Naive thymus-derived CD8-positive, alpha-beta T cell (primary cell): ENCODE results near the gene SLC49A4. TPM values are rescaled to one million over a fixed set of nuclear protein-coding genes. Genes with fewer than 3 reads are reported as not detected.
A peak's percentile ranks its signal among the peaks of the same experiment; 100 is the strongest.
"Not testable (repeated sequence)": the region's sequence is repeated elsewhere in the genome, so short reads cannot be mapped to it uniquely, and the experiment has no call there.

Experiments used
- ATAC-seq, 2 donors: fragments of 150-1000 bp; cut with Tn5 transposase in 1 of 2; sonication (Bioruptor Pico), chemical (Tn5 transposase) in 1 of 2; 1 replicate in 1 of 2; 2 replicates in 1 of 2; pipeline ENCODE4 v1.10.0; 2021; ENCODE audit warnings: mild to moderate bottlenecking in 2 of 2, moderate library complexity in 2 of 2
- POLR2A ChIA-PET: fragments of 350-600 bp; sonication (Branson Sonifier 250); formaldehyde crosslinking; loops from one replicate; lab custom pipeline; 2021; ENCODE audit warnings: antibody characterized with exemption; lab: Charles Lee
- DNase-seq, 10 donors: peaks; one replicate each; pipeline versions ENCODE4 v3.0.0 to v3.0.0-alpha.2; 2020 to 2022
- H3K27ac Mint-ChIP-seq, 10 donors: one replicate each; pipeline ENCODE4 v1.8.0; 2020 to 2022; ENCODE audit warnings: mild to moderate bottlenecking in 10 of 10, mixed read lengths in 10 of 10, moderate library complexity in 4 of 10, inconsistent platforms in 1 of 10
- H3K27me3 Mint-ChIP-seq, 5 donors: one replicate each; pipeline ENCODE4 v1.8.0; 2021 to 2022; ENCODE audit warnings: mixed read lengths in 5 of 5
- H3K36me3 Mint-ChIP-seq, 3 donors: one replicate each; pipeline ENCODE4 v1.8.0; 2020 to 2022; ENCODE audit warnings: mixed read lengths in 3 of 3, mild to moderate bottlenecking in 2 of 3, inconsistent platforms in 1 of 3
- H3K4me1 Mint-ChIP-seq, 4 donors: one replicate each; pipeline ENCODE4 v1.8.0; 2021 to 2022; ENCODE audit warnings: mixed read lengths in 4 of 4
- H3K4me3 Mint-ChIP-seq, 10 donors: one replicate each; pipeline ENCODE4 v1.8.0; 2020 to 2022; ENCODE audit warnings: mild to moderate bottlenecking in 10 of 10, mixed read lengths in 10 of 10, moderate library complexity in 6 of 10, inconsistent platforms in 1 of 10
- H3K9me3 Mint-ChIP-seq, 9 donors: one replicate each; pipeline ENCODE4 v1.8.0; 2020 to 2022; ENCODE audit warnings: mixed read lengths in 9 of 9, mild to moderate bottlenecking in 3 of 9, inconsistent platforms in 1 of 9, moderate library complexity in 1 of 9
- polyA plus RNA-seq, 3 donors: library from polyadenylated mRNA; unstranded; fragments of 300-500 nt; fragmentation: Illumina TruSeq; gene quantifications; one replicate each; pipeline ENCODE4 v1.2.3, GENCODE V29; 2021
- total RNA-seq, 8 experiments: library from RNA in 2 of 8; stranded (reverse) in 2 of 8; gene quantifications; one replicate each; pipeline ENCODE4 v1.2.3 and lab custom pipeline; 2021 to 2026

SLC49A4 gene, protein sequence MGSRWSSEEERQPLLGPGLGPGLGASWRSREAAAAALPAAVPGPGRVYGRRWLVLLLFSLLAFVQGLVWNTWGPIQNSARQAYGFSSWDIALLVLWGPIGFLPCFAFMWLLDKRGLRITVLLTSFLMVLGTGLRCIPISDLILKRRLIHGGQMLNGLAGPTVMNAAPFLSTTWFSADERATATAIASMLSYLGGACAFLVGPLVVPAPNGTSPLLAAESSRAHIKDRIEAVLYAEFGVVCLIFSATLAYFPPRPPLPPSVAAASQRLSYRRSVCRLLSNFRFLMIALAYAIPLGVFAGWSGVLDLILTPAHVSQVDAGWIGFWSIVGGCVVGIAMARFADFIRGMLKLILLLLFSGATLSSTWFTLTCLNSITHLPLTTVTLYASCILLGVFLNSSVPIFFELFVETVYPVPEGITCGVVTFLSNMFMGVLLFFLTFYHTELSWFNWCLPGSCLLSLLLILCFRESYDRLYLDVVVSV
- total RNA-seq, result 1 to 10 TPM; 7.5 to 8.7 TPM
- 1 to 10 TPM; 1.3 to 2.5 (median 1.8) TPM for polyA plus RNA-seq
- 3.9 to 17.7 (median 10.2) reads per million in 6 experiments for total RNA-seq (lab: John Stamatoyannopoulos, UW)

DNA sequence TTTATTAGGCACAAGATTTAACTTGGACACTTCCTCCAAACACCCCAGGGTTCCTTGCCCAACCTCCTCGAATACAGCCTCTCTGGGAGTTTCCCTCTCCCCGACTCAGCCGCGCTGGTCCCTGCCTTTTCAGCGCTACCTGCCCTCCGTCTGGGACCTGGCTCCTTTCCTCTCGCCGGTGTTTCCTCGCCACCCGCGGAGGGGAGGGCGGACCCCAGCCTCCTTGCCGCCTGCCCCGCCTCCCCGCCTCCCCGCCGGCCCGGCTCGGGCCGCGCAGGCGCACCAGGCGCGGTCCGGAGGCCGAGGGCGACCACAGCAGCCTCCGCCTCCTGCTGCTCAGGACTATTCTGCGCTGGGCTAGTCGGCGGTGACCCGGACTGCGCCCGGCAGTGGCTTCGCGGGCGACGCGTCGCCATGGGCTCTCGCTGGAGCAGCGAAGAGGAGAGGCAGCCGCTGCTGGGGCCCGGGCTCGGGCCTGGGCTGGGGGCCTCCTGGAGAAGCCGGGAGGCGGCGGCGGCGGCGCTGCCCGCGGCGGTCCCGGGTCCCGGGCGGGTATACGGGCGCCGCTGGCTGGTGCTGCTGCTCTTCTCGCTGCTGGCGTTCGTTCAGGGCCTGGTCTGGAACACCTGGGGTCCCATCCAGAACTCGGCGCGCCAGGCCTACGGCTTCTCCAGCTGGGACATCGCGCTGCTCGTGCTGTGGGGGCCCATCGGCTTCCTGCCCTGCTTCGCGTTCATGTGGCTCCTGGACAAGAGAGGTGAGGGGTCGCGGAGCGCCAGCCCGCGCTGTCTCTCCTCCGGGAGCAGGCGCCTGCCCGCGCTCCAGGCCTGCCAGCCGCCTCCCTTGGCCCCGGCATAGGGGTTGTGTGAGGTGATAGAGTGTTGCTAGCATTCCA lies at the start of gene SLC49A4:
Gene SLC49A4, plus strand, starts transcription at position 291 of the 895 bp plus-strand sequence. Its CDS starts 124 bp downstream, at position 415.
- peak; percentile 54 to 61 for ATAC-seq
- H3K4me1 Mint-ChIP-seq, result peaks cover 17 to 35% (median 27%) of the 10 kb centered on the region in 4 donors
- peak within 1 kb of the TSS; percentile 69 to 97 (median 88) for H3K4me3 Mint-ChIP-seq
- H3K9me3 Mint-ChIP-seq, result no peaks in the 10 kb centered on the region
- no peaks in the 10 kb centered on the region for H3K36me3 Mint-ChIP-seq
- POLR2A ChIA-PET, result no interaction called here
- H3K27me3 Mint-ChIP-seq, result no peaks in the 10 kb centered on the region
- H3K27ac Mint-ChIP-seq, result peak within 1 kb of the TSS in 9 of 10 donors; percentile 13 to 99 (median 95)
- DNase-seq, result peak; percentile 43 to 82 (median 66)

DNA sequence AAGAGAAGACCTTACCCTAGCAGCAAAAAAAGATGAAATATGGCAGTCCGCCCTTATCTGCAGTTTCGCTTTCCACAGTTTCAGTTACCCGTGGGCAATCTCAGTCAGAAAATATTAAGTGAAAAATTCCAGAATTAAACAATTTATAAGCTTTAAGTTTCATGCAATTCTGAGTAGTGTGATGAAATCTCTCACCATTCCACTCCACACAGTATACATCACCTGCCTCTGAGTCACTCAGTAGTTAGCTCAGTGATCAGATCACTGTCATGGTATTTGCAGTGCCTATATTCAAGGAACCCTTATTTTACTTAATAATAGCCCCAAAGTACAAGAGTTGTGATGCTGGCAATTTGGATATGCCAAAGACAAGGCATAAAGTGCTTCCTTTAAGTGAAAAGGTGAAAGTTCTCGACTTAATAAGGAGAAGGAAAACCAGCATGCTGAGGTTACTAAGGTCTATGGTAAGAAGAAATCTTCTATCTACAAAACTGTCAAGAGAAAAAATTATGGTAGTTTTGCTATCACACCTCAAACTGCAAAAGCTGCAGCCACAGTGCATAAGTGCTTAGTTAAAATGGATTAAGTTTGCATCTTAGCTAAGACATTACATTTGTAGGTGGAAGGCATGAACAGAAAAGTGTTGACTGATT lies 49.4 kb upstream of the SLC49A4 start:
- Mint-ChIP-seq H3K4me3 (no peak overlapping the region), H3K9me3 (peaks cover 0 to 4% (median 0%) of the 10 kb centered on the region in 9 donors), H3K4me1 (peaks cover 0 to 3% (median 0%) of the 10 kb centered on the region in 4 donors), H3K27ac (no peak overlapping the region), H3K27me3 (no peaks in the 10 kb centered on the region), H3K36me3 (peaks cover 34 to 55% (median 46%) of the 10 kb centered on the region in 3 donors)
- DNase-seq (no peak), ATAC-seq (no peak)
- POLR2A ChIA-PET, result no interaction called here

DNA sequence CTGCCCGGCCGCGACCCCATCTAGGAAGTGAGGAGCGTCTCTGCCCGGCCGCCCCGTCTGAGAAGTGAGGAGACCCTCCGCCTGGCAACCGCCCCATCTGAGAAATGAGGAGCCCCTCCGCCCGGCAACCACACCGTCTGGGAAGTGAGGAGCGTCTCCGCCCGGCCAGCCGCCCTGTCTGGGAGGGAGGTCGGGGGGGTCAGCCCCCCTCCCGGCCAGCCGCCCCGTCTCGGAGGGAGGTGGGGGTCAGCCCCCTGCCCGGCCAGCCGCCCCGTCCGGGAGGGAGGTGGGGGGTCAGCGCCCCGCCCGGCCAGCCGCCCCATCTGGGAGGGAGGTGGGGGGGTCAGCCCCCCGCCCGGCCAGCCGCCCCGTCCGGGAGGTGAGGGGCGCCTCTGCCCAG lies 47.6 kb upstream of the SLC49A4 start:
- H3K4me3 Mint-ChIP-seq, H3K4me1 Mint-ChIP-seq, DNase-seq, POLR2A ChIA-PET, H3K27ac Mint-ChIP-seq, ATAC-seq, H3K27me3 Mint-ChIP-seq, H3K9me3 Mint-ChIP-seq: not testable (repeated sequence)
- peaks cover 24 to 60% (median 44%) of the 10 kb centered on the region in 3 donors for H3K36me3 Mint-ChIP-seq

DNA sequence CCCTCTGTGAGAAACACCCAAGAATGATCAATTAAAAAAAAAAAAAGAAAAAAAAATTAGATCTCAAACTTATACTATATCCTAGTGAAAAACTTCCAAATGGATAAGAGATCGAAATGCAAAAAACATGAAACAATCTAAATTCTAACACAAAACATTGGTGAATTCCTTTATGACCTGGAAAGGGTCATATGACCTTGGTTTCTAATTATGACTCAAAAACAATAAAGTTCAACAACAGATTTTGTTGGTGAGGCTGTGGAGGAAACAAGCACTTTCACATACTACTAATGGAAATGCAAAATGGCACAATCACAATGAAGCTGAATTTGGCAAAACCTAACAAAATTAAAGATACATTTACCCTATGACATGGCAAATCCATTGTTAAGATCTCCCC lies 46.5 kb upstream of the SLC49A4 start:
- DNase-seq, result no peak
- ATAC-seq, result no peak
- H3K36me3 Mint-ChIP-seq, result peaks cover 24 to 60% (median 39%) of the 10 kb centered on the region in 3 donors
- no peaks in the 10 kb centered on the region for H3K27me3 Mint-ChIP-seq
- no peak overlapping the region for H3K27ac Mint-ChIP-seq
- no peaks in the 10 kb centered on the region for H3K9me3 Mint-ChIP-seq
- POLR2A ChIA-PET, result no interaction called here
- H3K4me1 Mint-ChIP-seq, result peaks cover 0 to 2% (median 0%) of the 10 kb centered on the region in 4 donors
- no peak overlapping the region for H3K4me3 Mint-ChIP-seq

DNA sequence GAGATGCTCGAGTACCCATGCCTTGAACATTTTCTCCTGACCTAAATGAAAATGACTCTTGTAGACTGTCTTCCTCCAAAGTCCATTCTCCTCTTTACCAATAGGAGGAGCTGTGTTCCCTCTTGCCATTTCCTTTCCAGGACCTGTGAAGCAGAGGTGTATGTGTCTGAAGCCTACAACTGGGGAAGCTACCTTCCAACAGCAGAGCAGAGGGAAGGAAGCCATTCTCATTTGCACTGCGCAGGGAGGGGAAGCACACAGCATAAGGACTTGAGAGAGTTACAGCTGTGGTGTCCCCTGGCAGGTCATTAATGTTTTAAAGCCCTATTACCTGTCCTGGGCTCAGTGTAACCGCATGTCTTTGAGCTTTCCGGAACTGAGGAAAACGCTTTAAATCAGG lies 39.9 kb upstream of the SLC49A4 start:
- POLR2A ChIA-PET, result interaction anchor here (0.7 to 1.1 kb wide), 2 partner anchors 34 to 274 kb away, joined by 3 to 5 read pairs; no protein-coding TSS in a partner anchor
- H3K36me3 Mint-ChIP-seq, result peaks cover 24 to 76% (median 30%) of the 10 kb centered on the region in 3 donors
- DNase-seq (peak in 5 of 10 donors; percentile 8 to 54 (median 40)), ATAC-seq (peak; percentile 75)
- no peaks in the 10 kb centered on the region for H3K27me3 Mint-ChIP-seq
- H3K9me3 Mint-ChIP-seq, result no peaks in the 10 kb centered on the region
- peaks cover 0 to 6% (median 3%) of the 10 kb centered on the region in 4 donors for H3K4me1 Mint-ChIP-seq
- H3K27ac Mint-ChIP-seq, result peak overlapping the region in 1 of 10 donors; percentile 51
- H3K4me3 Mint-ChIP-seq, result no peak overlapping the region

DNA sequence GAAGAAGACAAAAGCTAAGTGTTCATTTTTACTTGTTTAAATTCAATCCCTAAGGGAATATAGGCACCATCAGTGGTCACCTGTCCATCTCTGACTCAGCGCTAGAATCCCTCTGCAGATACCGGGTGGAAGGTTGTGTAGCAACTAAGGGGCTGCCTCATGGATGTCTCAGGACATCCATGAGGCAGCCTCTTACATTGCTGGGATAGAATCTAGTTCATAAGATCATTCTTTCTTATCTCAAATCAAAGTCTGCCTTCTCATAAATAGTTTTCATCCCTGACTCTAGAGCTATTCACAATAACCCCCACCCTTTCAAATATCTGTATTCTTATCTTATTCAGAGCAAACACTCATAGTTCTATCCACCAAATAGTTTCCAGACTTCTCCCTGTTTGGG lies 39.4 kb upstream of the SLC49A4 start:
- Mint-ChIP-seq H3K27ac (no peak overlapping the region), H3K4me3 (no peak overlapping the region), H3K27me3 (no peaks in the 10 kb centered on the region), H3K4me1 (peaks cover 0 to 6% (median 3%) of the 10 kb centered on the region in 4 donors), H3K9me3 (no peaks in the 10 kb centered on the region), H3K36me3 (peaks cover 24 to 77% (median 30%) of the 10 kb centered on the region in 3 donors)
- ATAC-seq, result no peak
- no peak for DNase-seq
- POLR2A ChIA-PET, result interaction anchor here (0.7 to 1.1 kb wide), 2 partner anchors 34 to 273 kb away, joined by 3 to 5 read pairs; no protein-coding TSS in a partner anchor

DNA sequence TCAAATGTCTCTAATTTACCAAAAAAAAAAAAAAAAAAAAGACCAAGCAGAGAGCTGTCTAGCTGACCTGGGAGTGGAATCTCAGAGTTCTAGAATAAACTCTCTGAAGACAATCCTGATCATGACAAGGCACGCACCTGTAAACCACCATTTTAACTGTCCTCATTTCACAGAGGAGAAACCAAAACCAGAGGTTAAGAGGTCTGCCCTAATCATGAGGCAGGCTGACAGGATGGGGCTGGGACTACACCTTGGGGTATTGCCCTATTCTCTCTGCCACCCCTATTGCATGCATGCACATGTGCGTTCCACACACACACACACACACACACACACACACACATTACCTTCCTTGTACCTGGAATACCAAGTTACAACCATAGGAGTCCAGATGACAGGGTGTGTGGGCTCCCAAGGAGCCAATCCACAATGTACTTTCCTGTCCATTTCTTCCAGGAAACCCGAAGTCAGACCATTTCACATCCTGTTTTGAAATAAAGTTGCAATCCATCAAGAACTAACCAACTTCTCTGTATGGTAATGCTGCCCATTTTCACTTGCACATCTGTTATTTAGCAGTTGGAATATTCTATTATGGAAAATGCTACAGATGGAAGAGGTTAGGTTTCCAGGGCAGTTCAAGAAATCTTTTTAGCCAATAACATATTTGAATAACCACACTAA lies 35.9 kb upstream of the SLC49A4 start:
- Mint-ChIP-seq H3K36me3 (peaks cover 9 to 62% (median 14%) of the 10 kb centered on the region in 3 donors), H3K9me3 (no peaks in the 10 kb centered on the region), H3K4me3 (no peak overlapping the region), H3K27ac (peak overlapping the region in 1 of 10 donors; percentile 1), H3K27me3 (no peaks in the 10 kb centered on the region), H3K4me1 (peaks cover 0 to 14% (median 7%) of the 10 kb centered on the region in 4 donors)
- DNase-seq, result no peak
- ATAC-seq, result no peak
- POLR2A ChIA-PET, result interaction anchor here (0.6 kb wide), 1 partner anchor 96 kb away, joined by 5 read pairs; no protein-coding TSS in a partner anchor

DNA sequence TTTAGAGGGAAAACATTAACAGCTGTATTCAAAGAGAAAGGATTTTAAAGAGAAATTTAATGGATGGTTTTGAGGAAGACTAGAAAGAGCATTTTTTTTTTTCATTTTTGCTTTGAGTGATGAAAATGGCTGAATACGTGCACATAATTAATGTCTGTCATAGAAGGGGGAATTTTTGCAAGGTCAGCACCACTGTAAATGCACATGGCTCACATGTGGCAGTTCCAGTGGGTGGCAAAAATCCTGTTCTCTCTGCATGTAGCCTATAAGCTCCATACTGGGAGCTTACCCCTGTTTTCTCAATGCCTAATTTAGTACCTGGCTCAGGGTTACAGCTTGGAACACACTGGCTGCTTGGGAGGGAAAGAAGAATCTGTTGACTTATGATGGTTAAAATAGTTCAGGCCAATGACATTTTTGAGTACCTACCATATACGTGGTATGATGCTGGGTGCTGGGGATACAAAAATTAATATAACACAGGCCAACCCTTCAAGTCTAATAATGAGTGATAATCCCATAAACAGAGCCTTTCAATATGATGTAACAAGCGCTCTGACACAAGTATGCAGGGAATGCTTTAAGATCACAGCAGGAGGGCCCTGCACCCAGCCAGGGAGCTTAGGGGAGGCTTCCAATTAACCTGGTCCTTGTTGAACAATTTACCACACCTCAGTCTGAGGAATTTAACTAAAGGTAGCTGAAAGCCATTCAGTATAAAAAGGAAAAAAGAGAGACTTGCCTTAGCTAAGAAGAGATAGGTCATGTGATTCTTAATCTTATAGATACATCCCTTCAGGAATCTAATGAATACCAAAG lies 34.2 kb upstream of the SLC49A4 start:
- no peak for DNase-seq
- peaks cover 0 to 14% (median 6%) of the 10 kb centered on the region in 4 donors for H3K4me1 Mint-ChIP-seq

DNA sequence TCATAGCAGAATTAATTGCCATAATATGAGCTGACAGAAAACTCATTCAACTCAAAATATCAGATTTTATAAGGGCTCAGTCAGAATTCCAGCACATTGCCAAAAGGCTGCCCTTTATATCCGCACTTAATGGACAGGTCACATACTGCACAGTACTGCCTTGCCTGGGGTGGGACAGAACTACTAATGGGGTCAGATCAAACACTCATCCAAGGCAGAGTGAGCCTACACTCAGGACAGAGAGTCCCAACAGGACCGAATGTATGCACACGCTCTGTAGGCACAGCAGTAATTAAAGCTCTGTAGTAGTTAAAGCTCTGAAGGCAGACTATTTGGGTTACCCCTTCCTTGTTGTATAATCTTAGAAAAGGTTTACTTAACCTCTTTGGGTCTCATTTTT lies 28.4 kb upstream of the SLC49A4 start:
- H3K27ac Mint-ChIP-seq, result no peak overlapping the region
- H3K27me3 Mint-ChIP-seq, result no peaks in the 10 kb centered on the region
- ATAC-seq, result no peak
- H3K36me3 Mint-ChIP-seq, result peaks cover 0 to 66% (median 38%) of the 10 kb centered on the region in 3 donors
- no peak for DNase-seq
- H3K4me3 Mint-ChIP-seq, result no peak overlapping the region
- peaks cover 0 to 9% (median 3%) of the 10 kb centered on the region in 4 donors for H3K4me1 Mint-ChIP-seq
- H3K9me3 Mint-ChIP-seq, result no peaks in the 10 kb centered on the region
- POLR2A ChIA-PET, result interaction anchor here (0.9 kb wide), 1 partner anchor 27 kb away, joined by 3 read pairs; the partner anchor contains the start of gene HSPBAP1

More for the DNA sequence above, 34.2 kb upstream of the SLC49A4 start:
- no peaks in the 10 kb centered on the region for H3K27me3 Mint-ChIP-seq
- no peak for ATAC-seq
- no peaks in the 10 kb centered on the region for H3K9me3 Mint-ChIP-seq
- H3K27ac Mint-ChIP-seq, result peak overlapping the region in 2 of 10 donors; percentile 25 to 68
- no peak overlapping the region for H3K4me3 Mint-ChIP-seq
- H3K36me3 Mint-ChIP-seq, result peaks cover 0 to 61% (median 11%) of the 10 kb centered on the region in 3 donors
- POLR2A ChIA-PET, result no interaction called here

DNA sequence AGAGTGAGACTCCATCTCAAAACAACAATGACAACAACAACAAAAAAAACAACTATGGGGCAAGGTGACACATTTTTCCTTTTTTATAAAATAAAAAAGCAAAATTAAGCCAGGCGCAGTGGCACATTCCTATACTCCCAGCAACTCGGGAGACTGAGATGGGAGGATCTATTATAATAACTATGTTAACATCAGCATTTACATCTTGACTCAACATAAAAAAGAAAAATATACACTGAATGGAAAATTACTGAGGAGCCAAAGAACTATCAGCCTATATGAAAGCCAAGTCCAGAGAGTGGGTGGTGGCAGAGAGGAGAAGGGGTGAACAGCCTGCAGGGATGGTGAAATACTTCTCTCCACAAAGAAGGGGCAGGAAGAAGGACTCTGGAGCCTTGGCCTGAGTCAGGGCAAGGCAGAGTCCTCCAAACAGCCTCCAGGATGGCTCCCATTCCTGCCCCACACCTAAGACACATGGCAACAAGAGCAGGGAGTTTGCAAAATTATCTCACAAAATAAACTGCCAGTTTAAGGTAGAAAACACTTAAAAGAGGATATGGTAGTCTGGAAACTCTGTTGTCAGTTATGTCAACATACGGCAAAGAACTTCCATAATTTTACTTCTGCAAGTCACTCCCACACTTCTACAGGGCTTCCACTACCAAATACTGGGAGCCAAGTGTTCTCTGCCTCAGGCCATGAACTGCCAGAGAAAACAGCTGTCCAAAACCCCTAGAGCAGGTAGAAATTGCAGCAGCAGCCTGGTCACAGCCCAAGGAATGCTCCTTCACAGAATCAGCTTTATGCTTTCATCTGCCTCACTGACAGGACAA lies 27.1 kb upstream of the SLC49A4 start:
- Mint-ChIP-seq H3K27me3 (no peaks in the 10 kb centered on the region), H3K4me3 (no peak overlapping the region), H3K4me1 (peaks cover 0 to 4% (median 2%) of the 10 kb centered on the region in 4 donors), H3K36me3 (peaks cover 0 to 57% (median 37%) of the 10 kb centered on the region in 3 donors), H3K27ac (peak overlapping the region in 4 of 10 donors; percentile 31 to 46 (median 42)), H3K9me3 (no peaks in the 10 kb centered on the region)
- POLR2A ChIA-PET, result no interaction called here
- no peak for ATAC-seq
- DNase-seq, result no peak
